HEK293T (cell line): ENCODE results near the gene XRN1.
A peak's percentile ranks its signal among the peaks of the same experiment; 100 is the strongest.
"Not testable (repeated sequence)": the region's sequence is repeated elsewhere in the genome, so short reads cannot be mapped to it uniquely, and the experiment has no call there.

Experiments
- CTCF ChIA-PET: fragments of 350-600 bp; formaldehyde crosslinking; extraction: SDS; loops from one replicate; lab custom pipeline; 2021; ENCODE audit warnings: antibody characterized with exemption, inconsistent platforms; lab: Yijun Ruan, JAX
- POLR2A ChIA-PET: fragments of 350-600 bp; formaldehyde crosslinking; extraction: SDS; loops from one replicate; lab custom pipeline; 2020; ENCODE audit warnings: antibody characterized with exemption, inconsistent platforms; lab: Yijun Ruan, JAX
- DNase-seq: peaks from one replicate; pipeline ENCODE4 v3.0.0; 2012; ENCODE audit warnings: mixed read lengths; ENCODE audit errors: extremely low spot score
- ARNT ChIP-seq: fragments of 450-650 bp; IDR thresholded peaks from 2 replicates; pipeline ENCODE4 v1.6.1; 2017; ENCODE audit warnings: mild to moderate bottlenecking
- BHLHE40 ChIP-seq: fragments of 450-650 bp; IDR thresholded peaks from 2 replicates; pipeline ENCODE4 v1.6.1; 2016; ENCODE audit warnings: mild to moderate bottlenecking, moderate library complexity, borderline replicate concordance
- CTBP1 ChIP-seq: fragments of 450-650 bp; IDR thresholded peaks from 2 replicates; pipeline ENCODE4 v1.6.1; 2016; ENCODE audit warnings: borderline replicate concordance
- ELF4 ChIP-seq: fragments of 450-650 bp; IDR thresholded peaks from 2 replicates; pipeline ENCODE4 v1.6.1; 2017; ENCODE audit warnings: antibody characterized with exemption
- FOXA1 ChIP-seq: fragments of 450-650 bp; IDR thresholded peaks from 2 replicates; pipeline ENCODE4 v1.6.1; 2016; ENCODE audit warnings: mild to moderate bottlenecking
- FOXK2 ChIP-seq: fragments of 450-650 bp; IDR thresholded peaks from 2 replicates; pipeline ENCODE4 v1.6.1; 2016; ENCODE audit warnings: mild to moderate bottlenecking
- FOXM1 ChIP-seq: fragments of 450-650 bp; IDR thresholded peaks from 2 replicates; pipeline ENCODE4 v1.6.1; 2017; ENCODE audit warnings: mild to moderate bottlenecking, borderline replicate concordance
- HDGF ChIP-seq: fragments of 450-650 bp; IDR thresholded peaks from 2 replicates; pipeline ENCODE4 v1.6.1; 2017; ENCODE audit warnings: antibody characterized with exemption, borderline replicate concordance
- L3MBTL2 ChIP-seq: fragments of 450-650 bp; conservative IDR thresholded peaks from 2 replicates; pipeline ENCODE4 v1.6.1; 2016; ENCODE audit warnings: mild to moderate bottlenecking
- LEF1 ChIP-seq: fragments of 450-650 bp; IDR thresholded peaks from 2 replicates; pipeline ENCODE4 v1.6.1; 2017; ENCODE audit warnings: mild to moderate bottlenecking, borderline replicate concordance
- NFRKB ChIP-seq: fragments of 450-650 bp; IDR thresholded peaks from 2 replicates; pipeline ENCODE4 v1.6.1; 2016; ENCODE audit warnings: mild to moderate bottlenecking, moderate library complexity
- PKNOX1 ChIP-seq: fragments of 450-650 bp; IDR thresholded peaks from 2 replicates; pipeline ENCODE4 v1.6.1; 2016
- SP1 ChIP-seq: fragments of 450-650 bp; IDR thresholded peaks from 2 replicates; pipeline ENCODE4 v1.6.1; 2017
- SUZ12 ChIP-seq: fragments of 450-650 bp; IDR thresholded peaks from 2 replicates; pipeline ENCODE4 v1.6.1; 2016; ENCODE audit warnings: mild to moderate bottlenecking
- TARDBP ChIP-seq: fragments of 450-650 bp; IDR thresholded peaks from 2 replicates; pipeline ENCODE4 v1.6.1; 2016
- ZNF384 ChIP-seq: fragments of 450-650 bp; IDR thresholded peaks from 2 replicates; pipeline ENCODE4 v1.6.1; 2016

XRN1 gene

GRCh38 chr3:142315978-142316388 is 131.9 kb downstream of the XRN1 start:
- DNase-seq, CTCF ChIA-PET: not testable (repeated sequence)
- POLR2A ChIA-PET, result interaction anchor here (0.7 kb wide), 1 partner anchor 685 kb away, joined by 3 read pairs; the partner anchor contains the start of gene U2SURP
- TF ChIP-seq ZNF384, result peak; percentile 36; the same call in 1 of the 2 replicates

GRCh38 chr3:142315083-142315482 is 132.8 kb downstream of the XRN1 start:
- DNase-seq, result no peak
- no peak for TF ChIP-seq HDGF
- no peak for TF ChIP-seq LEF1
- TF ChIP-seq ZNF384, result no peak
- TF ChIP-seq FOXA1, result no peak
- TF ChIP-seq SUZ12, result no peak
- no peak for TF ChIP-seq L3MBTL2
- no peak for TF ChIP-seq CTBP1
- TF ChIP-seq TARDBP, result no peak
- TF ChIP-seq ELF4, result no peak
- TF ChIP-seq FOXK2, result no peak
- no peak for TF ChIP-seq SP1
- no peak for TF ChIP-seq BHLHE40
- no peak for TF ChIP-seq FOXM1
- no peak for TF ChIP-seq ARNT
- TF ChIP-seq PKNOX1, result no peak
- ChIA-PET POLR2A (no interaction called here), CTCF (no interaction called here)

GRCh38 chr3:142310439-142310838 is 137.4 kb downstream of the XRN1 start:
- no peak for DNase-seq
- ChIA-PET CTCF (no interaction called here), POLR2A (no interaction called here)
- no peak for TF ChIP-seq FOXA1

- CTCF ChIA-PET, POLR2A ChIA-PET, DNase-seq: not testable (repeated sequence)
Observed at GRCh38 chr3:142302847-142303246, 145.0 kb downstream of the XRN1 start.

GRCh38 chr3:142298626-142299025 is 149.2 kb downstream of the XRN1 start:
- POLR2A ChIA-PET, result no interaction called here
- no peak for DNase-seq
- TF ChIP-seq TARDBP (no peak), NFRKB (no peak), FOXK2 (no peak), FOXM1 (no peak), ARNT (no peak), CTBP1 (no peak), L3MBTL2 (no peak), FOXA1 (no peak), LEF1 (no peak), SP1 (no peak), ELF4 (no peak), SUZ12 (no peak), HDGF (no peak), BHLHE40 (no peak), ZNF384 (no peak)
- CTCF ChIA-PET, result interaction anchor here (0.6 kb wide), 1 partner anchor 173 kb away, joined by 4 read pairs; no protein-coding TSS in a partner anchor

GRCh38 chr3:142296507-142296906 is 151.3 kb downstream of the XRN1 start:
- no peak for DNase-seq
- ChIA-PET POLR2A (no interaction called here), CTCF (no interaction called here)
- TF ChIP-seq SP1 (no peak), LEF1 (no peak)

GRCh38 chr3:142287866-142288638 is 159.8 kb downstream of the XRN1 start:
- ChIA-PET CTCF (no interaction called here), POLR2A (no interaction called here)
- DNase-seq, result no peak
- no peak for TF ChIP-seq TARDBP
- no peak for TF ChIP-seq SUZ12
- TF ChIP-seq ARNT, result no peak
- no peak for TF ChIP-seq FOXK2
- TF ChIP-seq HDGF, result no peak
- no peak for TF ChIP-seq L3MBTL2
- TF ChIP-seq SP1, result no peak
- TF ChIP-seq FOXA1, result no peak
- no peak for TF ChIP-seq BHLHE40
- TF ChIP-seq ZNF384, result no peak

GRCh38 chr3:142285083-142285517 is 162.7 kb downstream of the XRN1 start:
- DNase-seq, result no peak
- ChIA-PET CTCF (no interaction called here), POLR2A (no interaction called here)
- TF ChIP-seq CTBP1, result no peak
- TF ChIP-seq SUZ12, result no peak
- no peak for TF ChIP-seq TARDBP
- no peak for TF ChIP-seq LEF1
- TF ChIP-seq ZNF384, result no peak
- TF ChIP-seq ELF4, result no peak
- TF ChIP-seq HDGF, result no peak
- no peak for TF ChIP-seq FOXK2
- TF ChIP-seq PKNOX1, result no peak
- no peak for TF ChIP-seq FOXA1
- TF ChIP-seq BHLHE40, result no peak
- TF ChIP-seq L3MBTL2, result no peak
